CD4-positive, alpha-beta T cell treated with Interleukin-4 for 1 hour (primary cell): ENCODE data around the gene CHST1.

Source experiments
- DNase-seq, 2 donors: peaks; one replicate each; pipeline ENCODE4 v3.0.0-alpha.2; 2020 to 2022

The CHST1 gene

GRCh38 chr11:45599161-45599943, 66.1 kb downstream of the CHST1 start:
- DNase-seq = no peak
